Activated gamma-delta T cell (primary cell): ENCODE measurements around the gene PRKD2.
A peak's percentile ranks its signal among the peaks of the same experiment; 100 is the strongest.

ENCODE experiments used
- DNase-seq: peaks from one replicate; lab custom pipeline; 2025; lab: John Stamatoyannopoulos, UW

The PRKD2 gene

DNA sequence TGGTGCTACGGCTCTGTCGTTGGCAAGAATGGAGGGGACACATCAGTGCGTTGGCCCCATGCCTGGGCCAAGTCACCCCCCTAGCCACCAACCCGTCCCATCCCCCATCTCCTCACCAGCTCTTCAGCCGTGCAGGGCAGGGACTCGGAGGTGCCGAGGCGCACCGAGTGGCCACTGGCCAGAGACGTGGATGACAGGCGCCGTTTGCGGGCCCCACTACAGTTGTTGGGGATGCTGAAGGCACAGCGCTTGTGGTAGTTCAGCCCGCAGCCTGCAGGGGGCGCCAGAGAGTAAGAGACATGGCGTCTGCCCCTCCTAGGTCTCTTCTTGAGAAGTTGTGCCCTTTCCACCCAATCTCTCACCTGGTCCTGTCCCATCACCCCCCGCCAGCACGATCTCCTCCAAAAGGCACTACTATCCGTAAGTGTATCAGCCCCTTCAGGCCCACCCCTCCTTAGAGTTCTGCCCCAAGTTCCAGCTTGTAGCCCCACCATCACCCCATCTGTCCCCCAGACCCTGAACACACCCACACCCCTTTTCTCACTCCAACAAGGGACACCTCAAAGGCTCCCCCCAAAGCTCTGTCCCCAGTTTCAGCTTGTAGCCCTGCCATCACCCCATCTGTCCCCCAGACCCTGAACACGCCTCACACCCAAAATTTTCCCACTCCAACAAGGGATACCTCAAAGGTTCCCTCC lies 12.4 kb downstream of the PRKD2 start:
- DNase-seq = peak; percentile 68

DNA sequence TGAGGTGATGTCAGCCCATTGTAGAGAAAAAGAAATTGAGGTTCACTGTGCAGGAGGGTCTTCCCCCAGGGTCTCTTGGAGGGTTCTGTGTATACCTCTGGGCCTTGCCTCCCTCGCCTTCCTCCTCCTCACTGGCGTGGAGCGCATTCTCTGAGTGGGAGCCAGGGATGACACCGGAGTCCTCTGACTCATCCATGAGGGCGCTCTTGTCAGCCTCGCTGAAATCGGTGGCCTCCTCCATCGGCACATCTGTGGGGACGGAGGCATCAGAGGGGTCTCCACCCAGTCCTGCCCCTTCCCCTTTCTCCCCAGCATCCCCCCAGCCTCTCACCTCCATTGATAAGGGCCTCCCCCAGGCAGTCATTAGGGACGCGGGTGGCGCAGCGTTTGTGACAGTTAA lies 16.2 kb downstream of the PRKD2 start:
- DNase-seq = no peak

DNA sequence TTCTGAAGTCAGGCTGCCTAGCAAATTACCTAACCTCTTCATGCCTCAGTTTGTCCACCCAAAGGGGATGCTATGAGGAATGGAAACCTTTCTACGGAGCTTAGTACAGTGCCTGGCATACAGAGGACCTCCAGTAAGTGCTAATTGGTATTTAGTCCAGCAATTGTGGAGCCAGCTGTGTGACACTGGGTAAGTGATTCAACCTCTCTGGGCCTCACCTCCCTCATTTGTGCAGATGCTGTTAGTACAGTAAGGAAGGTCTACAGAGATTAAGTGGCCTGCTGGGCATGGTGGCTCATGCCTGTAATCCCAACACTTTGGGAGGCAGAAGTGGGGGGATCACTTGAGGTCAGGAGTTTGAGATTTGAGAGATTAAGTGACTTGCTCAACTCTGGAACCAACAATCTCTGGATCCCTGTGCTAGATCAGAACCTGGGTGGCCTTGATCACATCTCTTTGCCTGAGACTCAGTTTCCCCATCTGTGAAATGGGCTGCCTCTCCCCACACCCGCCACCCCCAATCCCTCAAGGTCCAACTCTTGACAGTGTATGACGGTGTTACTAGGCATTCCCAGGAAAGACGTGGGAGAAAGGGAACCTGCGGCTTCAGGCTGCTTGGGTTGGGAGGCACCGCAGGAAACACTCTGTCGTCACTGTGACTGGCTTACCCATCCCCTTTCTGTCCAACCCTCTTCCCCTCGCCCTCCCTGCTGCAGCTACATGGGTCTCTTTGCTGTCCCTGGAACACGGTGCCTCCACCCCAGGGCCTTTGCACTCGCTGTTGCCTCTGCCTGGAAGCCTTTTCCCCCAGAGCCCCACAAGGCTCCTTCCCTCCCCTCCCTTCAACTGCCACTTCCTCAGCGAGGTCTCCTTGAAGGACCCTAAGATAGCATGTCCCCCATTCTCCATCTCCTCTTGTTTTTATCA lies 18.3 kb downstream of the PRKD2 start:
- DNase-seq = no peak

DNA sequence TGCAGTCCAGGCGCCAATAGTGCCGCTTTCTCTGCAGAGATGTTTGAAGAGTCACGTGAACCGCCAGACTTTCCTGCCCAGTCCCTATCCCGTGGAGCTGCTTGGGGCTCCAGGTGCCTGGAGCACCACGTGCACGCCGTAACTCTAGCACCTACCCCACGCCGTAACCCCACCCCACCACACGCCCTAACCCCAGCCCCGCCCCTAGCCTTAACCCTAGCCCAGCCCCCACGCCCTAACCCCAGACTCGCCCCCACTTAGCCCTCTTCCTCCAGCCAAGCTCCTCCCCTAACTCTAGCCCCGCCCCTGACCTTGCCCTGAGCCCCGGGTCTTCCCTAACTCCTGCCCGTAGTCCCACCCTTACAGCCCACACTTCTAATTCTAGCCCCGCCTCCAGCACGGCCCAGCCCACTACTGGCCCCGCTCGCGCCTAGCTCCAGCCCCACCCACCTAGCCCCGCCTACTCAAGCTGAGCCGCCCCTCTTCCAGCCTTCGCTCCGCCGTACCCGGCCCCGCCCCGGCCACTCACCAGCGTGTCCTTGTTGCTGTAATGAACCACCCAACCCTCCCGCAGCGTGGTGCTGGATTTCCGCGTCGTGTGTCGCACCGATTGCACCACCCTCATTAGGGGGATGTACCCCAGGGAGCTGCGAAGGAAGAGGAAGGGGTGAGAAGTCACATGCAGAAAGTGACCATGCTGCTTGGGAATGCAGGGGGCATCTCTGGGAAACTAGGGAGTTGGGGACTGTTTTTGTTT lies 19.5 kb downstream of the PRKD2 start:
- no peak for DNase-seq

DNA sequence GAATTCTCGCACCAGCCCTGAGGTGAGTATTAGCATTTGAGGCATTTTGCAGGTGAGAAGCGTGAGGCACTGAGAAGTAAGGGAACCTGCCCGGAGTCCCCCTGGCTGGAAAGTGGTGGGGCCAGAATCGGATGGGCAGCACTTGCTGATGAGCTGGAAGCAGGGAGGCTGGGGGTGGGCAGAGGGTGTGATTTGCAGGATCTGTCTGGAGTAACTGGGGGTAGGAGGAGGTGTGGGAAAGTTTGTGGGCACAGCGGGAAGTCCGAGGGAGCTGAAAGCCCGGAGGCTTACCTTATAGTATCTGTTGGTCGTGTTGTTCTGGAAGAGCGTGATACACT lies 20.1 kb downstream of the PRKD2 start:
- no peak for DNase-seq

DNA sequence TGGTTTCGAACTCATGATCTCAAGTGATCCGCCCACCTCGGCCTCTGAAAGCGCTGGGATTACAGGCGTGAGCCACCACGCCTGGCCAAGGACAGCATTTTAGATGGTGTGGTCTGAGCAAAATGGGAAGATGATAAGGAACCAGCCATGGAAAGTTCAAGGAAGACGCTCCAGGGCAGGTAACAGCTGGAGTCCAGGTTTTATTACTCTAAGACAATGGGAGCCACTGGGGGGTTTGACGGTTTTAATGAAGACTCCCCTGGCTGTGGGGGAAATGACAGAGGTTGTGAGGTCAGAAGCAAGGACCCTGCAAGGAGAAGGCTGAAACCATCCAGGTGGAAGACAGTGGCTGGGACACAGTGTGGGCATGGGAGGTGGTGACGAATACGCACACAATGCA lies 20.9 kb downstream of the PRKD2 start:
- no peak for DNase-seq

DNA sequence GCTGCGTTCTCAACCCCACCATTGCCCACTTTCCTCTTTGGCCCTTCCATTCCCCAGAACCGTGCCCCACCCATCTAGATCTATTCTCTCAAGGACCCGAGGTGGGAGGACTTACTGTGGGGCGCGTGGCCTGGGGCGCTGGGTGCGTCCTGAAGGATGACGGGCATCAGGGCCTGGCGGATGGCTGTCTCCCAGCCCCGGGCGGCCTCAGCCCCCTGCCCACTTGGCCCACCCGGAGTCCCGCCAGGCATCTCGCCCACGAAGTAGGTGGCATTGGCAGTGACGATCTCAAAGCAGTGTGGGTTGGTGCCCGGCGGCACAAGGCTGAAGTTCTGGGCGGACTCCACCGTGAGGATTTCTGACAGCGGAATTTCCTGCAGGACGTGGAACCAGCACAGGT lies 23.2 kb downstream of the PRKD2 start:
- DNase-seq = no peak

DNA sequence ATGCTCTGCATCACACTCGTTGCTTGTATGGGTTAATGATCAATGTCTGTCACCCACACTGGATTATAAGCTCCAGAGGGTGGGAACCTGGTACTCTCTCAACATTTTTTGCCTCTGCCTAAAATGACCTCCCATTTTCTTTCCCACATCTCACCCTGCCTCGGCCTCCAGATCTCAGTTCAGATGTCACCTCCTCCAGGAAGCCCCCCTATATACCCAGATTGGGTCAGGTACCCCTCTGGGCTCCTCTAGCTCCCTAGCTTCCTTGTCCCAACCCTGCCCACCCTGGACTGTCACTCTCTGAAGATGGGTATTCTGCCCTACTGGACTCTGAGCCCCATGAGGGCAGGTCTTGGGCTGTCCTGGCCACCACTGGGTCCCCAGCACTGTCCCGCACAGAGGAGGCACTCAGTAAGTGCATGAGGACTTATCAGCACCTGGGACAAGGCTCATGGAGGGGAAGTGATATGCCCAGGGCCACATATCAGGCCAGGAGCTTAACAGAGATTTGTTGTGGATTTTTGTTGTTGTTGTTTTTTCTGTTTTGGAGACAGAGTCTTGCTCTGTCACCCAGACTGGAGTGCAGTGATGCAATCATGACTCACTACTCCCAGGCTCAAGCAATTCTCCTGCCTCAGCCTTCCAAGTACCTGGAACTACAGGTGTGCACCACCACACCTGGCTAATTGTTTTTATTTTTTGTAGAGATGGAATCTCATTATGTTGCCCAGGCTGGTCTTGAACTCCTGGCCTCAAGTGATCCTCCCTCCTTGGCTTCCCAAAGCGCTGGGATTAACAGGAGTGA lies 23.8 kb downstream of the PRKD2 start:
- no peak for DNase-seq

DNA sequence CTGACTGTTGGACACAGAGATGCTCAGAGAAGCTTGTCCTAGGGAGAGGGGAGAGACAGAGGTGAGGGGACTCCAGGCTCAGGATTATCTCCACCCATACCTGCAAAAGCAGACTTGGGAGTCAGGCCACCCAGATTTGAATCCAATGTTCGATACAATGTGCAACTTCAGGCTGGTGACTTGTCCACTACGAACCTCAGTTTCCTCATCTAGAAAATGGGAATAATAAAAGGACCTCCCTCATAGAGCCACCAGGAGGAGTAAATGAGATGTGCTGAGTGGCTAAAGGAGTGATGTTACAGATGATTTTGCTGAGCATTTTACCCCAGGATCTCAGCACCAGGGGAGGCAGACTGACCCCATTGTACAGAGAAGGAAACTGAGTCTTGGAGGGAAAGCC lies 25.0 kb downstream of the PRKD2 start:
- no peak for DNase-seq

DNA sequence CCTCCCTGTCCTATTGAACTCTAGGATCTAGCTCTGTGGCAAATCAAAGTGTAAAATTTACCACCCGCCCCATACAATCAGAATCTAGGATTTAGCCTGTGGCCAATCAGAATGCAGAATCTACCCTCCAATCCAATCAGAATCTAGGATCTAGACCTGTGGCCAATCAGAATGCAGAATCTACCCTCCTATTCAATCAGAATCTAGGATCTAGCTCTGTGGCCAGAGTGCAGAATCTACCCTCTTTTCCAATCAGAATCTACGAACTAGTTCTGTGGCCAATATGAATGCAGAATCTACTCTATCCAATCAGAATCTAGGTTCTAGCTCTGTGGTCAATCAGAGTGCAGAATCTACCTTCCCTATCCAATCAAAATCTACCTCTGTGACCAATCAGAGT lies 25.8 kb downstream of the PRKD2 start:
- DNase-seq = no peak

DNA sequence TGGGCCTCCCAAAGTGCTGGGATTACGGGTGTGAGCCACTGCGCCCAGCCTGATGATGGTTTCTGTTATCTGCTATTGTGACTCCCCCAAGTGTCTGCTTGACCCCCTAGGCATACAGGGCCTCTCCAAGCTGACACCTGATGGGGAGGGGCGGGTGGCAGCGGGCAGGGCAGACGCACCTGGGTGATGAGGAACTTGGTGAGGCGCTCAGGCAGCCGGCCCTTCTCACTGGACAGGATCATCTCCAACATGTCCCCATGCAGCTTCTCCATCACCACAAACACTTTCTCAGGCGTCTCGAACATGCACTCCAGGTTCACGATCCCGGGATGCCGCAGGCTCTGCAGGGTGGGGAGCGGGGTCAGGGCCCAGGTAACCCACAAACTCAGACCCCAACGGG lies 27.6 kb downstream of the PRKD2 start:
- no peak for DNase-seq

DNA sequence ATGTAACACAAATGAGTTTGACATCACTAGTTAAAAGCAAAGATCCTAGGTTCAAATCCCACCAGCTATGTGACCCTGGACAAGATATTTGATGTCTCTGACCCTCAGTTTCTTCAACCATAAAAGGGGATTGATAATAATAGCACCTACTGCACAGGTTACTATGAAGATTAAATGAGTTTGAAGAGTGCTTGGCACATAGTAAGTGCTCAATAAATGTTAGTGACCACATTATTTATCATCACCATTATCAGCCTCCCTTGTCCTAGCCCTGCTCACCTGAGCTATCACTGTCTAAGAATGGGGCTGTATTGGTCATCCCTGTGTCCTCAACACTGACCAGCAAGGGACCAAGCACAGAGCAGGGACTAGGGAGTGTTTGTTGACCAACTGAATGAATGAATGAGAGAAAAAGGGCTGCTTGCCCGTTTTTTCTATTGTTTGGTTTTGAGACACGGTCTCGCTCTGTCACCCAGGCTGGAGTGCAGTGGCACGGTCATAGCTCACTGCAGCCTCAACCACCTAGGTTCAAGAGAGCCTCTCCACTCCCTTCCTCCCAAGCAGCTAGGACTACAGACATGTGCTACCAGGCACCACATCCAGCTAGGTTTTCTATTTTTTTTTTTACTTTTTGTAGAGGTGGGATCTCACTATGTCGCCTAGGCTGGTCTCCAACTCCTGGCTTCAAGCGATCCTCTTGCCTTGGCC lies 29.3 kb downstream of the PRKD2 start:
- DNase-seq = no peak

DNA sequence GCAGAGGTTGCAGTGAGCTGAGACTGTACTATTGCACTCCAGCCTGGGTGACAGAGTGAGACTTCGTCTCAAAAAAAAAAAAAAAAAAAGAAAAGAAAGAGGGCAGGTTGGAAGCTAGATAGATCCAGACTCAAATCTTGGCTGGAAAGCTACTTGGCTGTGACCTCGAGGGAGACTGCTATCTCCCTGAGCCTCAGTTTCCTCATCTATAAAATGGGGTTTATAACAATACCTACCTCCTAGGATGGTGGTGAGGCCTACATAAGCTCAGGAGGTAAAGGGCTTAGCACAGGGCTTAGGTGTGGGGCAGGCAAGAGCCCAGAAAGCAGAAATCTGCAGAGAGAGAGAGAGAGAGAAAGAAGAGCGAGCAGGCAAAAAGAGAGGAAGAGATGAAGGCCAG lies 31.7 kb downstream of the PRKD2 start:
- DNase-seq = no peak

DNA sequence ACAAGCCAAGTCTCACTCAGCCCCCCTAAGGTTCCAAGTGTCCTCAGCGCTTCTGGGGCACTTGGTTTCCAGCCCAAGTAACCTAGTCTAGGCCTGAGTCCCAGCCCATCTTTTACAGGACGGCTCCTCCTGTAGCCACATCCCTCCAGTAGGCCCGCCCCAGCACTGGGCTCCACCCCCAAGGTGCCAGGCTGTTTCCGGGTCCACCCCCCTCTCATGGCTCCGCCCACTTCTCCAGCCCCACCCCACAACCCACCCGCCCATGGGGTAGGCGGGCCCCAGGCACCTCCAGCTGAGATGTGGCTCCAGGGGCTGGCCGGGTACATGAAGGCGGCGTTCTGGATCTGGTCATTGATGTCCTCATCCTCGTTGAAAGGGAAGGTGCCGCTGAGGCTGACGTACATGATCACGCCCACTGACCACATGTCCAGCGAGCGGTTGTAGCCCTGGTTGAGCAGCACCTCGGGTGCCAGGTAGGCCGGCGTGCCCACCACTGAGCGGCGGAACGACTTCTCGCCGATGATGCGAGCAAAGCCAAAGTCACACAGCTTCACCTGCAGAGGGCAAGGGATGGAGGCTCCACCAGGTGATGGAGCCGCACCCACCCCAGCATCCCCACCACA lies 38.7 kb downstream of the PRKD2 start:
- DNase-seq = no peak

DNA sequence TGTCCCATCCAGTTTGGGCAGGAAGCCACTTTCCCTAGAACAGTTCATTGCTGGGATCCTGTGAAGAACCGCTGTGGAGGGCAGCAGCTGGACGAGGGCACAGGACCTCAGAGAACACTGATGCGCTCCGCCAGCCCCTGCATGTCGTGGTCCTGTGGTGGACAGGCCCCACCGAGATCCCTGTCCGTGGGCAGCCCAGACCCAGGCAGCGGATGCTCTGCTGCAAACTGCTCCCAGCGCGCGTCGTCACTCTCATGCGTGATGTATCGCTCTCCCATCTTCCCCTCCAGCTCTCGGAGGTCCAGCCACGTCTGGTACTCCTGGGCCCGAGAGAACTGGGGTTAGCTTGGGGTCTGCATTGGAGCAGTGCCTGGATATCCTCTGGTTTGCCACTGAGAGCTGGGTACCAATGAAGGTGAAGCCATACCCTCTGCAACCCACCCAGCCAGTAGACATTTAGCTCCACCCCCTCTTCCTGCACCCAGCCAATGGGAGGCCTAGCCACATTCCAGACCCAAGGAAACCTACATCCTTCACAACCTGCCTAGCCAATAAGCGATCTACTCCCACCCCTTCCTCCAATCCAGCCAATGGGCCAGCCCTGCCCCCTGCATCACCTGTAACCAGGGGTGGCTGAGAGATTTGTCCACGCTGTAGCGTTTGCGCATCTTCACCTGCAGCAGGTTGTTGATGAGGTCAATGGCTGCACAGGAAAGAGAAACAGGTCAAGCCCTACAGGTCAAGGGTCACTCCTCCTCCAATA lies 42.3 kb downstream of the PRKD2 start:
- DNase-seq = no peak

DNA sequence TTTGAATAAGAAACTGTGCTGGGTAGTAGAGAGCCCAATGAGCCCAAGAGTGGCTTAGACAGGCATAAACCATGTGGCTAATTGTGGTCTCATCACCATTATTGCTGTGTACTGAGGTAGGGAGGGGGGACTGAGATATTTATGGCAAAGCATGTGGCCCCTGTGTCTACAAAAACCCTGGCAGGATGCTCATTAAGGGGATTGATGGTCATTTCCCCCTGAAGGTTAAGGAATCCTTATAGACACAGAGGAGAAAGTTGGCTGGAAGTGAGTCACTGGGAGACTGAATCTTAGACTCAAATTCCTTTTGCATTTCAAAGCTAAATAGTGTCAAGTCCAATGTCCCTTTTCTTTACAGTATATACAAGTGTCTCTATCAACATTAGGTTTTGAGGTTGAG lies 46.1 kb downstream of the PRKD2 start:
- DNase-seq = no peak

DNA sequence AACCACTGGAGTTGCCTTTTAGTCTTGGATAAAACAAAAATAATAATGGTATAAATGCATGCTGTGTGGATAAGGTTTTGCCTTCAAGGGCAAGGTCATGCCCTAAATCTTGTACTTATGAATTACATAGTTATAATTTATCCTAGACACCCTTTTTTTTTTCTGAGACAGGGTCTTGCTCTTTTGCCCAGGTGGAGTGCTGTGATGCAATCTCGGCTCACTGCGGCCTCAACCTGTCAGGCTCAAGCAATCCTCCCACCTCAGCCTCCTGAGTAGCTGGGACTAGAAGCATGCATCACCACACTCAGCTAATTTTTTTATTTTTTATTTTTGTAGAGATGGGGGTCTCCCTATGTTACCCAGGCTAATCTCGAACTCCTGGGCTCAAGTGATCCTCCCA lies 48.3 kb downstream of the PRKD2 start:
- no peak for DNase-seq

DNA sequence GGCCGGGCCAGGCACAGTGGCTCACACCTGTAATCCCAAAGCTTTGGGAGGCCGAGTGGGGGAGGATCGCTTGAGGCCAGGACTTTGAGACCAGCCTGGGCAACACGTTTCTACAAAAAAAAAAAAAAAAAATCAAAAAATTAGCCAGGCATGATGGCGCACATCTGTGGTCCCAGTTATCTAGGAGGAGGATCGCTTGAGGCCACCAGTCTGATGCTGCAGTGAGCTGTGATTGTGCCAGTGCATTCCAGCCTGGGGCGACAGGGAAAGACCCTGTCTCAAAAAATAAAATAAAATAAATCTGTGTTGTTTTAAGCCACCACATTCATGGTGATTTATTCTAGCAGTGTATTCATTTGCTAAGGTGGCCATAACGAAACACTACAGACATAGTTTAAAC lies 51.8 kb downstream of the PRKD2 start:
- no peak for DNase-seq

DNA sequence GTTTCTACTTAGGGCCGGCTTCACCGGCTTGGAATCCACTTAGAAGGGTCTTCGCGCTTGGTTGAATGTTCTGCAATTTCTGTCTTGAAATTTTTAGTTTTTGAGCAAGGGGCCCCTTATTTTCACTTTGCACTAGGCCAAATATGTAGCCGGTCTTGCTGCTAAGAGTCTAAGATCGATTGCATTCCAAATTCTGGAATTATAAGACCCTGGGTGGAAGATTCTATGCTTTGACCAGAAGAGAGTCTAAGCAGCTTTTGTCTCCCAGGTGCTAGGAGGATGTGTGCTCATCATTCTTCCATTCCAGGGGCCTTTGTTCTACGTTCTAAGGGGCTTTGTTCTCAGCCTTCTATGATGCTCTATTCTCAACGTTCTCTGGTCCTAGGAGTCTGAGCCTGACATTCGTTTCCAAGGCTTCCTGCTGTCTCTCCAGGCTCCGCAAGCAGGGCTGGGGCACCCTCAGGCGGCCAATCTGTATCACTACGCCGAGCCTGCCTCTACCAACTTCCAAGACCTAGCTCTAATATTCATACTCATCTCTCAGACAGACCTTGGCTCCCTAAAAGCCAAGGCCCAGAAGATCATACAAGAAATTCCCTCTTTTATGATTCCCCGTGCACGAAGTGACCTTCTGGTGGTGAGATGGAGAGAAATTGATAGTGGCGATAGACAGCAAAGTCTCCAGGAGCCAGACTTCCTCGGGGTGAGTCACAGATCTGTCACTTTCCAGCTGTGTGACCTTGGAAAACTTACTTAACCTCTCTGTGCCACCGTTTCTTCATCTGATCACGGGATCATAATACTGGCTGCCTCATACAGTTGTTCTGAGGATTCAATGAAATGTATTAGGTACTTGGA lies 55.0 kb downstream of the PRKD2 start:
- peak; percentile 31 for DNase-seq
